ENCODE results near the gene LCNL1.

The LCNL1 gene

DNA sequence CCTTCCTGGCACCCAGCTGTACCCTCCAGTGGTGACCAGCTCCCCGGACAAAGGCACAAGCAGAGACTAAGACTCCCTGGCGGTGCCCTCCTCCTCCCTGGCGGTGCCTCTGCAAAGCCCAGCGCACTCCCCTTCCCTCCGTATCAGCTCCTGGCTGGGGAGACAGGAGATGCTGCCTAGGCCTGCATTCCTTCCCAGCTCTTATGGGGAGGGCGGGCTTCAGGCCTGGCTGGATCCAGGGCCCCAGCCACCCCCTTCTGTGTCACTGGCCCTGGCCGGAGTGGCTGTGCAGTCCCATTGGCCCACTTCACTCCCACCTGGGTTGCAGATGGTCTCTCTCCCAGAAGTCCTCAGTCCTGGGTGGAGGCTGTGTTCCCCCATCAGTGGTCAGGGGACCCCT is 24.3 kb upstream of the LCNL1 start:
- TF ChIP-seq, protein P1, sequence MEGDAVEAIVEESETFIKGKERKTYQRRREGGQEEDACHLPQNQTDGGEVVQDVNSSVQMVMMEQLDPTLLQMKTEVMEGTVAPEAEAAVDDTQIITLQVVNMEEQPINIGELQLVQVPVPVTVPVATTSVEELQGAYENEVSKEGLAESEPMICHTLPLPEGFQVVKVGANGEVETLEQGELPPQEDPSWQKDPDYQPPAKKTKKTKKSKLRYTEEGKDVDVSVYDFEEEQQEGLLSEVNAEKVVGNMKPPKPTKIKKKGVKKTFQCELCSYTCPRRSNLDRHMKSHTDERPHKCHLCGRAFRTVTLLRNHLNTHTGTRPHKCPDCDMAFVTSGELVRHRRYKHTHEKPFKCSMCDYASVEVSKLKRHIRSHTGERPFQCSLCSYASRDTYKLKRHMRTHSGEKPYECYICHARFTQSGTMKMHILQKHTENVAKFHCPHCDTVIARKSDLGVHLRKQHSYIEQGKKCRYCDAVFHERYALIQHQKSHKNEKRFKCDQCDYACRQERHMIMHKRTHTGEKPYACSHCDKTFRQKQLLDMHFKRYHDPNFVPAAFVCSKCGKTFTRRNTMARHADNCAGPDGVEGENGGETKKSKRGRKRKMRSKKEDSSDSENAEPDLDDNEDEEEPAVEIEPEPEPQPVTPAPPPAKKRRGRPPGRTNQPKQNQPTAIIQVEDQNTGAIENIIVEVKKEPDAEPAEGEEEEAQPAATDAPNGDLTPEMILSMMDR (IDR thresholded peaks at IDR 0.05; ENCODE audit: insufficient read depth, low read length, missing control alignments) = no peak
- no peak overlapping the region for H3K4me3 ChIP-seq (ENCODE audit: low read depth, low read length)
- ChIA-PET POLR2A (no interaction called here), CTCF (interaction anchor here (0.7 to 2.8 kb wide), 3 partner anchors 10 to 77 kb away, joined by 5 to 16 read pairs (median 5); no protein-coding TSS in a partner anchor)
- DNase-seq (ENCODE audit: low read depth, low spot score) = no peak

DNA sequence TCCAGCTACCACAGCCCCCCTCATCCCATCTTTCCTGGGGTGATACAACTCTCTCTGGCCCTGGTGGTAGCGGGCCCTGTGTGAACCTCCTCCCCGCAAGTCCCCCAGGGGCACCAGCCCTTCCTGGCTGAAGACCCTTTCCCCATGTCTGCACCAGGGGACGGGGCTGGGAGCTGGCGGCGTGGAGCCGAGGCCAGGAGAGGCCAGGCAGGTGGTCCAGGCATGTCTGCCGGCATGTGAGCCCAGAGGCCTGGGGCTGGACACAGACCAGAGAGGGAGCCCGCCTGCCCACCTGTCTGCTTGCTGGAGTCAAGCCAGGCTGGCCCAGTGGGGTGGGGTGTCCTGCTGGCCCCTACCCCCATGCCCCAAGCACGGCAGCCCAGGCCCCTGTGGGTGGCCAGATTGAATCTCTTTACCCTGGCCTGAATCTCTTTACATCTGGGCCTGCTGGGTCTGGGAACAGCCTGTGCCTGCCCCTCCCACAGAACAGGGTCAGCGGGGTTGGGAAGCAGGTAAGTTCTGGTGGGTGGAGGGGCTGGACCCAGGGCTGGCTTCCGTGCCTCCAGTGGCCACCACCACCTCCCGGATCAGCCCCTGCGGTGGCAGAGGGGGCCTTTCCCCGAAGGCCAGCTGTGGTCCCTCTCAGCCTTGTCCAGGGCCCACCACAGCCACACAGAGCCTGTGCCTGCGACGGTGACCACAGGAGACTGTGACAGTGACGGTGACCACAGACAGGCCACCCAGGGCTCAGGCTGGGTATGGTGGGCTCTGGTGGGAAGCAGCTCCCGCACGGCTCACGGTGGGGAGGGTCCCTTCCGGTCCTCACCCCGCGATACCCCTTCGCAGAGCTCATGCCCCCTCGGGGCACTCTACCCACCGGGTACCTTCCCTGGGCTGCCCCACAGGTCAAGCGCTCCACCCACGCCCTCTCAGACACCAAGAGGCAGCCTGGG is 23.6 kb upstream of the LCNL1 start:
- no peak for DNase-seq (ENCODE audit: low read depth, low spot score)
- ChIA-PET POLR2A (no interaction called here), CTCF (interaction anchor here (1.0 to 2.8 kb wide), 5 partner anchors 11 to 88 kb away, joined by 3 to 16 read pairs (median 4); no protein-coding TSS in a partner anchor)
- TF ChIP-seq, protein P1 (IDR thresholded peaks at IDR 0.05; ENCODE audit: insufficient read depth, low read length, missing control alignments) = no peak
- no peak overlapping the region for H3K4me3 ChIP-seq (ENCODE audit: low read depth, low read length)

DNA sequence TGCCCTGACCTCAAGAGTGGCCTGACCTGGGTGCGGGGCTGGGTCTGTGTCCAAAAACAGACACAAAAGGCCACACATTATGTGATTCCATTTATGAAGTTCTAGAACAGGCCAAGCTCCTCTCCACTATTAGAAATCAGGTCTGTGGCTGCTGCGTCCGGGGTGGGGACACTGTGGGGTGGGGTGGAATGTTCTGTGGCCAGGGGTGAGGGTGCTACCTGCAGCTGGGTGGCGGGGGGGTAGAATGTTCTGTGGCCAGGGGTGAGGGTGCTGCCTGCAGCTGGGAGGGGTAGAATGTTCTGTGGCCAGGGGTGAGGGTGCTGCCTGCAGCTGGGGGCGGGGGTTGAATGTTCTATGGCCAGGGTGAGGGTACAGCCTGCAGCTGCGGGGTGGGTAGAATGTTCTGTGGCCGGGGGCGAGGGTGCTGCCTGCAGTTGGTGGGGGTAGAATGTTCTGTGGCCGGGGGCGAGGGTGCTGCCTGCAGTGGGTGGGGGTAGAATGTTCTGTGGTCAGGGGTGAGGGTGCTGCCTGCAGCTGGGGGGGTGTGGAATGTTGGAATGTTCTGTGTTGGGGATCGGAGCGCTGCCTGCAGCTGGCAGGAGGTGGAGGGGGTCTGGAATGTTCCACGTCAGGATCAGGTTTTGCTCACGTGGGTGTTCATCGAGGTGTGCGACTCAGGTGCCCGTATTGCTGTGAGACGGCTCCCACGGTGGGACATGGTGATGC is 22.4 kb upstream of the LCNL1 start:
- POLR2A ChIA-PET = no interaction called here
- CTCF ChIA-PET = interaction anchor here (1.0 to 2.8 kb wide), 5 partner anchors 12 to 87 kb away, joined by 3 to 16 read pairs (median 3); no protein-coding TSS in a partner anchor
- TF ChIP-seq, protein P1 (IDR thresholded peaks at IDR 0.05; ENCODE audit: insufficient read depth, low read length, missing control alignments) = no peak
- DNase-seq (ENCODE audit: low read depth, low spot score) = no peak
- no peak overlapping the region for H3K4me3 ChIP-seq (ENCODE audit: low read depth, low read length)

DNA sequence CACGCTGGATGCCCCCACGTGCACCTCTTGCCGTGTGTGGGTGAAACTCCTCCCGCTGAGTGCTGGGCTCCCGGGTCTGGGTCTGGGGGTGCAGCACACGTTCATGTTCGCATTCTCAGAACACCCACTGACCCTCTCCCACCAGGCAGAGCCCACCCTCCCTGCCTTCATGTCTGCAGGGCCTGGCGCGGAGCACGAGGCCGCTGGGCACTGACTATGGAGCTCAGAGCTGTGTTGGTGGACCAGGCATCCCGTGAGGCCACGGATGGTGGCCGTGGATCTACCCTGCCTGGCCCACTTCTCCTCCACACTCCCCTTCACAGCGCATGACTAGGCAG is 21.9 kb upstream of the LCNL1 start:
- TF ChIP-seq, protein P1 (IDR thresholded peaks at IDR 0.05; ENCODE audit: insufficient read depth, low read length, missing control alignments) = no peak
- no peak overlapping the region for H3K4me3 ChIP-seq (ENCODE audit: low read depth, low read length)
- no peak for DNase-seq (ENCODE audit: low read depth, low spot score)
- ChIA-PET POLR2A (no interaction called here), CTCF (interaction anchor here (0.6 to 1.2 kb wide), 2 partner anchors 13 to 16 kb away, joined by 3 read pairs; partner anchors contain the start of genes C8G and FBXW5)

DNA sequence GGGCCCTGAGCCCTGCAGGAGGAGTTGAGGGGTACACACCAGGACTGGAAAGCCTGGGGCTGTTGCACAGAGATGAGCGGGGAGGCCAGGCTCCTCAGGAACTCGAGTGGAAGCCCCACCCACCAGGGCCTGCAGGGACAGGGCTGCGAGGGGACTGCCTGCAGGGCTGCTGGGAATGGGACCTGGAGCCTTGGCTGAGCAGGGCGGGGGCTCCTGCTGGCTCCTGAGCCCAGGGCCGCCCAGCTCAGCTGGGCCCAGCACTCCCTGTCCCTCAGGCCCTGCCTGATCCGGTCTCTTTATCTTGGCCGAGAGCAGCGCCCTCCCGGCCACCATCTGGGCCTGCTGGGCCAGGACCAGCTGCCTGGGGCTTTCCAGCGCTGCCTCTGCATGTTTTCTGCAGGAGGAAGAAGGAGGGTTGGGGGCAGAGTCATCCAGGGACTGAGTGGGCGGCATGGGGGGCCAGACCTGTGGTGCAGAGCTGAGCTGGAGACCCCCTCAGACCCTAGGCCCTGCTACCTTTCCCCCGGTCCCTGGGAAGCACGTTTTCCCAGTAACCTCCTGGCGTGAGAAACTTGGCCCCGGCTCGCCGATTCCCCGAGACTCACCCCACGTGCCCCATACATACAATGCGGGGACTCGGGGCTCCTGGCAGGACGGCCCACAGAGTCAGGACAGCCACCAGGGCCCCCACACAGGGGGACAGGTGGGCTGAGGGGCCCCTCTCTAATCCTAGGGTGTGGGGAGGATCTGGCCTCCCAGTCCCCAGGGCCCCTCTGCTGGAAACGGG is 21.3 kb upstream of the LCNL1 start:
- ChIA-PET POLR2A (no interaction called here), CTCF (interaction anchor here (0.6 to 3.7 kb wide), 5 partner anchors 13 to 67 kb away, joined by 3 to 16 read pairs (median 3); partner anchors contain the start of genes ABCA2, C8G and FBXW5)
- H3K4me3 ChIP-seq (ENCODE audit: low read depth, low read length) = no peak overlapping the region
- no peak for DNase-seq (ENCODE audit: low read depth, low spot score)
- TF ChIP-seq, protein P1 (IDR thresholded peaks at IDR 0.05; ENCODE audit: insufficient read depth, low read length, missing control alignments) = no peak
